Muscle layer of duodenum (tissue), 2 donors: ENCODE results near the gene CDC27.
A peak's percentile ranks its signal among the peaks of the same experiment; 100 is the strongest.
"Not testable (repeated sequence)": the region's sequence is repeated elsewhere in the genome, so short reads cannot be mapped to it uniquely, and the experiment has no call there.

Source experiments
- H3K27ac ChIP-seq: one replicate; pipeline ENCODE4 v1.7.0; 2013; ENCODE audit warnings: mild to moderate bottlenecking, low read length
- H3K27me3 ChIP-seq: one replicate; pipeline ENCODE4 v1.7.0; 2013; ENCODE audit warnings: low read depth, mild to moderate bottlenecking, control low read depth, low read length
- H3K36me3 ChIP-seq, 2 donors: one replicate each; pipeline ENCODE4 v1.7.0; 2013; ENCODE audit warnings: low read length in 2 of 2, control low read depth in 1 of 2, mild to moderate bottlenecking in 1 of 2; ENCODE audit not compliant: insufficient read depth in 2 of 2, control insufficient read depth in 1 of 2
- H3K4me1 ChIP-seq, 2 donors: one replicate each; pipeline ENCODE4 v1.7.0; 2013; ENCODE audit warnings: low read length in 2 of 2, mild to moderate bottlenecking in 2 of 2, control low read depth in 1 of 2, moderate library complexity in 1 of 2; ENCODE audit not compliant: insufficient read depth in 2 of 2, control insufficient read depth in 1 of 2
- H3K4me3 ChIP-seq, 2 donors: one replicate each; pipeline ENCODE4 v1.7.0; 2013; ENCODE audit warnings: low read length in 2 of 2, low read depth in 1 of 2, mild to moderate bottlenecking in 1 of 2
- H3K9me3 ChIP-seq, 2 donors: one replicate each; pipeline ENCODE4 v1.7.0; 2013; ENCODE audit warnings: low read length in 2 of 2, control low read depth in 1 of 2, mild to moderate bottlenecking in 1 of 2; ENCODE audit not compliant: control insufficient read depth in 1 of 2
- donor health status: healthy.

Gene CDC27

GRCh38 chr17:47168896-47169295 is 20.2 kb downstream of the CDC27 start:
- peaks cover 0 to 18% of the 10 kb centered on the region in 2 donors for H3K4me1 ChIP-seq
- not testable (repeated sequence) for H3K27ac ChIP-seq, H3K27me3 ChIP-seq, H3K4me3 ChIP-seq, H3K9me3 ChIP-seq
- H3K36me3 ChIP-seq, result peaks cover 4 to 19% of the 10 kb centered on the region in 2 donors

GRCh38 chr17:47166854-47167253 is 22.2 kb downstream of the CDC27 start:
- not testable (repeated sequence) for H3K9me3 ChIP-seq, H3K27ac ChIP-seq, H3K4me3 ChIP-seq, H3K4me1 ChIP-seq, H3K27me3 ChIP-seq
- H3K36me3 ChIP-seq, result peaks cover 8 to 19% of the 10 kb centered on the region in 2 donors

DNA sequence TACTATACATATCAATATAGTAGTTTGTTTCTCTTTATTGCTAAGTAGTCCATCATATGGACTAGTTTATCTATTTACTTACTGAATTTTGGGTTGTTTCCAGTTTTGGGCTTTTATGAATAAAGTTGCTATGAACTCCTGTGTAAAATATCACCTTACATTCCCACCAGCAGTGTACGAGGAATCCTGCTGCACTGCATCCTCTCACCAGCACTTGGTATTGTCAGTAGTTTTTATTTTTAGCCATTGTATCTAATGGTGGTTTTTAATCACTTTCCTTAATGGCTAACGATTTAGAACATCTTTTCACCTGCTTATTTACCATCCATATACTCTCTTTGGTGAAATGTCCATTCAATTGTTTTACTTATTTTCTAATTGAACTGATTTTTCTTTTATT is 24.0 kb downstream of the CDC27 start:
- no peak overlapping the region for H3K4me3 ChIP-seq
- H3K27ac ChIP-seq, result no peak overlapping the region
- no peaks in the 10 kb centered on the region for H3K27me3 ChIP-seq
- H3K4me1 ChIP-seq, result no peaks in the 10 kb centered on the region
- H3K9me3 ChIP-seq, result no peaks in the 10 kb centered on the region
- H3K36me3 ChIP-seq, result peaks cover 8 to 20% of the 10 kb centered on the region in 2 donors

DNA sequence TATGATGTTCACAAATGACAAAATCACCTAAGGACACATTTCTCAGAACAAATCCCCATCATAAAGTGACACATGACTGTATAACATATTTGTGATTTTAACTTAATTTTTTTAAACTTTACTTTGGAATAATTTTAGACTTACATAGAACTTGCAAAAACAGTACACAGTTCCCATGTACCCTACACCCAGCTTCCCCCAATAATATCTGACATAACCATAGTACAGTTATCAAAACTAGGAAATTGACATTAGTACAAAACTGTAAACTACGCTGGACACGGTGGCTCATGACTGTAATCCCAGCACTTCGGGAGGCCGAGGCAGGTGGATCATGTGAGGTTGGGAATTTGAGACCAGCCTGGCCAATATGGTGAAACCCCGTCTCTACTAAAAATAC is 24.8 kb downstream of the CDC27 start:
- no peaks in the 10 kb centered on the region for H3K4me1 ChIP-seq
- no peak overlapping the region for H3K4me3 ChIP-seq
- no peaks in the 10 kb centered on the region for H3K9me3 ChIP-seq
- H3K27me3 ChIP-seq, result no peaks in the 10 kb centered on the region
- peaks cover 14 to 28% of the 10 kb centered on the region in 2 donors for H3K36me3 ChIP-seq
- H3K27ac ChIP-seq, result no peak overlapping the region

DNA sequence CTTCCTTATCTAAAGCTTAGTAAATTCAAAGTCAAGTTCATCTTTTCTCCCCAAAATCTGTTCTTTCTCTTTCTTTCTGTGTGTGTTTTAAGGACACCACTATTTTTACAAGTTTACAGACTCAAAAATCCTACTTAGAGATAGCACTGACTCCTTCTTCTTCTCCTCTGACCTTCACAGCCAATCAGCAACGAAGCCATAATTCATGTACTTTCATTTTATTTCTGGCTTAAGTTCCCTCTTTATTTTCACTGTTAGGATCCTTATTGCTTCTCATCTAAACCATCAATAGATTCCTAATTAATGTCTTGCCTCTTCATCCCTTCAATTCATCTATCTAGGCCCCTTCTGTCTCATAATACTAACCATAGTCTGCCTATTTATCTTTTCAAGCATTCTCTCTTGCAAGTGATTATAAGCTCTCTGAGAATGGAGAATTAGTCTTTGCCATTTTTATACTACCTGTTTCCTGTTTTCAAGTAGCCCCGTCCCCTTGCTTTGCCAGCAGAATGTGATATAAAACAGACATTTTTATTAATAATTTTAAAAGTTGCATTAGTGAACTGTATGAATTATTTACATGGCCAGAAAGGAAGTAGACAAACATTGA is 27.0 kb downstream of the CDC27 start:
- Histone ChIP-seq H3K4me1 (no peaks in the 10 kb centered on the region), H3K27me3 (no peaks in the 10 kb centered on the region), H3K27ac (peak overlapping the region; percentile 8), H3K4me3 (no peak overlapping the region), H3K36me3 (peaks cover 10 to 33% of the 10 kb centered on the region in 2 donors), H3K9me3 (no peaks in the 10 kb centered on the region)

- Histone ChIP-seq H3K4me1 (no peaks in the 10 kb centered on the region), H3K9me3 (no peaks in the 10 kb centered on the region), H3K27ac (no peak overlapping the region), H3K36me3 (peaks cover 15 to 41% of the 10 kb centered on the region in 2 donors), H3K4me3 (no peak overlapping the region), H3K27me3 (no peaks in the 10 kb centered on the region)
Observed at GRCh38 chr17:47159315-47159714, 29.8 kb downstream of the CDC27 start.

DNA sequence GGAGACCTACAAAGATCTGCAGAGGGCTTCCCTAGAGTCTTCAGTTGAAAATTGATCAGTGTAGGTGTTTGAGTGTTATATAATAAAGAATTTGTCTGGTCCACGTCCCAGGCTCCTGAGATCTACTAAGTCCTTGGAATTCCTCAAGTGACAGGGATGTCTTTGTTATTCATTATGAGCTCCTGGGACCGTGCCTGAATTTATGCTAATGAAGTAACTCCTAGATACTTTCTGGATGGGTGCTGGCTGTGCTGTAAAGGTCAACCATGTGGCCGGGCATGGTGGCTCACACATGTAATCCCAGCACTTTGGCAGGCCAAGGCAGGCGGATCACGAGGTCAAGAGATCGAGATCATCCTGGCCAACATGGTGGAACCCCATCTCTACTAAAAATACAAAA is 43.7 kb downstream of the CDC27 start:
- peaks cover 26 to 42% of the 10 kb centered on the region in 2 donors for H3K36me3 ChIP-seq
- no peaks in the 10 kb centered on the region for H3K9me3 ChIP-seq
- H3K27me3 ChIP-seq, result no peaks in the 10 kb centered on the region
- no peak overlapping the region for H3K27ac ChIP-seq
- no peaks in the 10 kb centered on the region for H3K4me1 ChIP-seq
- H3K4me3 ChIP-seq, result no peak overlapping the region

DNA sequence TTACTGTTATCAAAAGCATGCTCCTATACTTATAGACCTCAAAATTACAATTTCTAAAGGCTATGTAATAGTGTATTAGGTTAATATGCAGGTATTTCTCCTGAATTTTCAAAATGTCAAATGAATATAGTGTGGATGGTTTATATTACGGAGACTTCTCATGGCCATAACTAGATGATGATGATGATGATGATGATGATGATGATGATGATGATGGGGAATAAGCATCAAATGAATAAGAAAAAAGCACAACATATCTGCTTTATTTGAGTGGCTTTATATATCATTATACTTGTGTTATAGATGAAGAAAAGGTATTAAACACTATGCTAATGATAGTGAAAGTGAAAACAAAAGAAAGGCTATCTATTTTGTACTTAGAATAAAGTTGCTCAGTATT is 53.9 kb downstream of the CDC27 start:
- H3K9me3 ChIP-seq, result no peaks in the 10 kb centered on the region
- H3K4me1 ChIP-seq, result no peaks in the 10 kb centered on the region
- no peak overlapping the region for H3K4me3 ChIP-seq
- no peaks in the 10 kb centered on the region for H3K27me3 ChIP-seq
- no peak overlapping the region for H3K27ac ChIP-seq
- H3K36me3 ChIP-seq, result peaks cover 29 to 50% of the 10 kb centered on the region in 2 donors

- not testable (repeated sequence) for H3K27ac ChIP-seq, H3K27me3 ChIP-seq, H3K4me1 ChIP-seq, H3K4me3 ChIP-seq, H3K9me3 ChIP-seq
- peaks cover 21 to 44% of the 10 kb centered on the region in 2 donors for H3K36me3 ChIP-seq
Observed at GRCh38 chr17:47134354-47134753, 54.7 kb downstream of the CDC27 start.

DNA sequence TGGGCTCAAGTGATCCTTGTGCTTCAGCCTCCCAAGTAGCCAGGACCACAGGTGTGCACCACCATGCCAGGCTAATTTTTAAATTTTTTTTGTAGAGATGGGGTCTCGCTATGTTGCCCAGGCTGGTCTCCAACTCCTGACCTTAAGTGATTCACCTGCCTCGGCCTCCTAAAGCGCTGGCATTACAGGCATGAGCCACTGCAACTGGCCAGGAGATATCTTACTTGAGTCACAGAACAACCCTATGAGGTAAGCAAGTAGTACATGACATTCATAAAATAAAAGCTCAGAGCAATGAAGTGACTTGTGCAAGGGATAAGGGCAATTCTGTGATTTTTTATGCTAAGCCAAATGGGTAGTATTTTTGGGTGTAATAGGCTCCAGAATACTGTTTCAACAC is 57.3 kb downstream of the CDC27 start:
- Histone ChIP-seq H3K36me3 (peaks cover 17 to 42% of the 10 kb centered on the region in 2 donors), H3K4me1 (no peaks in the 10 kb centered on the region), H3K27me3 (no peaks in the 10 kb centered on the region), H3K9me3 (no peaks in the 10 kb centered on the region), H3K4me3 (no peak overlapping the region), H3K27ac (no peak overlapping the region)

GRCh38 chr17:47126835-47127234 is 62.3 kb downstream of the CDC27 start:
- H3K9me3 ChIP-seq, H3K27me3 ChIP-seq, H3K4me1 ChIP-seq, H3K27ac ChIP-seq, H3K4me3 ChIP-seq: not testable (repeated sequence)
- peaks cover 6 to 50% of the 10 kb centered on the region in 2 donors for H3K36me3 ChIP-seq

- H3K36me3 ChIP-seq, result peaks cover 16 to 53% of the 10 kb centered on the region in 2 donors
- H3K9me3 ChIP-seq, H3K27me3 ChIP-seq: not testable (repeated sequence)
Observed at GRCh38 chr17:47123262-47123661, 65.8 kb downstream of the CDC27 start.

More at GRCh38 chr17:47123262-47123661, 65.8 kb downstream of the CDC27 start:
- not testable (repeated sequence) for H3K4me1 ChIP-seq, H3K4me3 ChIP-seq, H3K27ac ChIP-seq
